ENCODE measurements around the gene RAB23. TPM values are rescaled to one million over a fixed set of nuclear protein-coding genes. Genes with fewer than 3 reads are reported as not detected.

The RAB23 gene
- total RNA-seq, 1 experiment from 2014 or later = 13.8 TPM

DNA sequence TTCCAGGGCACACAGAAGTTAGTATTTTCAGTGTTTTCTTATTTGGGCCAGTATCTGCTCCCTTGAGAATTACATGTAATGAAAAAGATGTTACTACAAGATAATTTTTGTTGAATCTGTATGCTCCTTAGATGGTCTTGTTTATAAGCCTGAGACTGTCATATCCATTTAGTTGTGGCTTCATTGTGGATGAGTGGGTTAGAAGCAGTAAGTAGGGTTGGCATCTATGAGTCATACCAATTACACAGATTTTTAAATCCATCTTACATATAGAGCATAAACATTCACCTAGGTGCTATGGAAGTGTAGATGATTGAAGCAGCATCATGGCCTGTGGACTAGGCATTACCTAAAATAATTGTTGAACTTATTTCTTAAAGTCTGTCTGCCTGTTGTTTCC, 63.4 kb downstream of the RAB23 start:
- no peaks in the 10 kb centered on the region for H3K27me3 ChIP-seq (ENCODE audit: insufficient read depth, low read depth)
- ChIA-PET POLR2A (ENCODE audit: unreplicated experiment) (no interaction called here), CTCF (no interaction called here)
- no peak overlapping the region for H2AFZ ChIP-seq
- H3K27ac ChIP-seq = no peak overlapping the region
- peaks cover 13% of the 10 kb centered on the region for H3F3A ChIP-seq (ENCODE audit: insufficient read depth, low read depth)
- no peaks in the 10 kb centered on the region for H3K4me1 ChIP-seq (replicated peaks; ENCODE audit: insufficient read depth)
- H4K20me1 ChIP-seq (ENCODE audit: insufficient read depth) = no peaks in the 10 kb centered on the region; the same call in 1 of the 2 replicates
- BruUV-seq (replicated peaks) = no TSS peak
- H3K9me3 ChIP-seq (ENCODE audit: insufficient read depth, low read depth) = no peaks in the 10 kb centered on the region
- no peak overlapping the region for H3K4me2 ChIP-seq
- no peaks in the 10 kb centered on the region for H3K9me2 ChIP-seq (ENCODE audit: insufficient read depth)
- intact Hi-C loops (cut with micrococcal nuclease; ENCODE audit: unreplicated experiment) = no loop called here
- no peak for DNase-seq
- no peaks in the 10 kb centered on the region for H3K79me2 ChIP-seq (ENCODE audit: low read depth)
- no peaks in the 10 kb centered on the region; the same call in 1 of the 2 replicates for H3K36me3 ChIP-seq (ENCODE audit: low read depth)
- TF ChIP-seq EZH2 (IDR thresholded peaks at IDR 0.05; ENCODE audit: low read depth) = no peak
- TF ChIP-seq, protein P1, sequence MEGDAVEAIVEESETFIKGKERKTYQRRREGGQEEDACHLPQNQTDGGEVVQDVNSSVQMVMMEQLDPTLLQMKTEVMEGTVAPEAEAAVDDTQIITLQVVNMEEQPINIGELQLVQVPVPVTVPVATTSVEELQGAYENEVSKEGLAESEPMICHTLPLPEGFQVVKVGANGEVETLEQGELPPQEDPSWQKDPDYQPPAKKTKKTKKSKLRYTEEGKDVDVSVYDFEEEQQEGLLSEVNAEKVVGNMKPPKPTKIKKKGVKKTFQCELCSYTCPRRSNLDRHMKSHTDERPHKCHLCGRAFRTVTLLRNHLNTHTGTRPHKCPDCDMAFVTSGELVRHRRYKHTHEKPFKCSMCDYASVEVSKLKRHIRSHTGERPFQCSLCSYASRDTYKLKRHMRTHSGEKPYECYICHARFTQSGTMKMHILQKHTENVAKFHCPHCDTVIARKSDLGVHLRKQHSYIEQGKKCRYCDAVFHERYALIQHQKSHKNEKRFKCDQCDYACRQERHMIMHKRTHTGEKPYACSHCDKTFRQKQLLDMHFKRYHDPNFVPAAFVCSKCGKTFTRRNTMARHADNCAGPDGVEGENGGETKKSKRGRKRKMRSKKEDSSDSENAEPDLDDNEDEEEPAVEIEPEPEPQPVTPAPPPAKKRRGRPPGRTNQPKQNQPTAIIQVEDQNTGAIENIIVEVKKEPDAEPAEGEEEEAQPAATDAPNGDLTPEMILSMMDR (conservative IDR thresholded peaks at IDR 0.05) = no peak
- no peak overlapping the region for H3K4me3 ChIP-seq

DNA sequence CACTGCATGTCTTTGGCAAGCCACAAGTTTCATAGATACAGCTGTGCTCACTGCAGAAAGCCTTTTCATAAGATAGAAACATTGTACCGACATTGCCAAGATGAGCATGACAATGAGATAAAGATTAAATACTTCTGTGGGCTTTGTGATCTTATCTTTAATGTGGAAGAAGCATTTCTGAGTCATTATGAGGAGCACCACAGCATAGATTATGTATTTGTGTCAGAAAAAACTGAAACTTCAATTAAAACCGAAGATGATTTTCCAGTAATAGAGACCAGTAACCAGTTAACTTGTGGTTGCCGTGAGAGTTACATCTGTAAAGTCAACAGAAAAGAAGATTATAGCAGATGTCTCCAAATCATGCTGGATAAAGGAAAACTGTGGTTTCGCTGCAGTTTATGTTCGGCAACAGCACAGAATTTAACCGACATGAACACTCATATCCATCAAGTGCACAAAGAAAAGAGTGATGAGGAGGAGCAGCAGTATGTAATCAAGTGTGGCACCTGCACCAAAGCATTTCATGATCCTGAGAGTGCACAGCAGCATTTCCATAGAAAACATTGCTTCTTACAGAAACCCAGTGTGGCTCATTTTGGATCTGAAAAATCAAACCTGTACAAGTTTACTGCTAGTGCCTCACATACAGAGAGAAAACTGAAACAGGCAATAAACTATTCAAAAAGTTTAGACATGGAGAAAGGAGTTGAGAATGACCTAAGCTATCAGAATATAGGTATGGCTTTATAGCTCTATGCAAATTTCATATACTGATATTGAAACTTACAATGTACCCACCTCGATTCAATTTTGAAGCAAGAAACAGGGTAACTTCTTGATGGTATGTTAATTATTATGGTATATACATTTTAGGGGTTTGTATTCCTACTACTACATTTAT, 73.9 kb downstream of the RAB23 start:
- Histone ChIP-seq H3K4me2 (no peak overlapping the region), H3K9me2 (ENCODE audit: insufficient read depth) (no peaks in the 10 kb centered on the region), H3K27ac (no peak overlapping the region), H3K36me3 (ENCODE audit: low read depth) (peaks cover 9% of the 10 kb centered on the region), H3K4me3 (no peak overlapping the region), H4K20me1 (ENCODE audit: insufficient read depth) (no peaks in the 10 kb centered on the region), H3K9me3 (ENCODE audit: insufficient read depth, low read depth) (no peaks in the 10 kb centered on the region), H3K27me3 (ENCODE audit: insufficient read depth, low read depth) (no peaks in the 10 kb centered on the region), H2AFZ (no peak overlapping the region), H3K4me1 (replicated peaks; ENCODE audit: insufficient read depth) (no peaks in the 10 kb centered on the region), H3F3A (ENCODE audit: insufficient read depth, low read depth) (no peaks in the 10 kb centered on the region), H3K79me2 (ENCODE audit: low read depth) (no peaks in the 10 kb centered on the region)
- intact Hi-C loops (cut with micrococcal nuclease; ENCODE audit: unreplicated experiment) = no loop called here
- no peak for DNase-seq
- no peak for TF ChIP-seq EZH2 (IDR thresholded peaks at IDR 0.05; ENCODE audit: low read depth)
- TF ChIP-seq, protein P1 (conservative IDR thresholded peaks at IDR 0.05) = no peak
- no TSS peak for BruUV-seq (replicated peaks)
- ChIA-PET CTCF (no interaction called here), POLR2A (ENCODE audit: unreplicated experiment) (no interaction called here)

DNA sequence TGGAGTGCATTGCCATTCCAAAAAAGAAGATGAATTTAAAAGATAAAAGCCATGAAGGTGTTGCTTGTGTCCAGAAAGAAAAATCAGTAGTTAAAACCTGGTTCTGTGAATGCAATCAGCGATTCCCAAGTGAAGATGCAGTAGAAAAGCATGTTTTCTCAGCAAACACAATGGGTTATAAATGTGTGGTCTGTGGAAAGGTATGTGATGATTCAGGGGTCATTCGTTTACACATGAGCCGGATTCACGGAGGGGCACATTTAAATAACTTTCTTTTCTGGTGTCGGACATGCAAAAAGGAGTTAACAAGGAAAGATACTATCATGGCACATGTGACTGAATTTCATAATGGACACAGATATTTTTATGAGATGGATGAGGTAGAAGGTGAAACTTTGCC, 74.7 kb downstream of the RAB23 start:
- H3K4me3 ChIP-seq = no peak overlapping the region
- TF ChIP-seq, protein P1 (conservative IDR thresholded peaks at IDR 0.05) = no peak
- TF ChIP-seq EZH2 (IDR thresholded peaks at IDR 0.05; ENCODE audit: low read depth) = no peak
- H3K27ac ChIP-seq = no peak overlapping the region
- H3F3A ChIP-seq (ENCODE audit: insufficient read depth, low read depth) = no peaks in the 10 kb centered on the region
- H3K79me2 ChIP-seq (ENCODE audit: low read depth) = no peaks in the 10 kb centered on the region
- no peak overlapping the region for H2AFZ ChIP-seq
- H3K4me2 ChIP-seq = no peak overlapping the region
- POLR2A ChIA-PET (ENCODE audit: unreplicated experiment) = no interaction called here
- BruUV-seq (replicated peaks) = no TSS peak
- peaks cover 9% of the 10 kb centered on the region for H3K36me3 ChIP-seq (ENCODE audit: low read depth)
- intact Hi-C loops (cut with micrococcal nuclease; ENCODE audit: unreplicated experiment) = no loop called here
- CTCF ChIA-PET = no interaction called here
- H3K9me3 ChIP-seq (ENCODE audit: insufficient read depth, low read depth) = no peaks in the 10 kb centered on the region; the same call in 1 of the 2 replicates
- no peaks in the 10 kb centered on the region for H4K20me1 ChIP-seq (ENCODE audit: insufficient read depth)
- no peaks in the 10 kb centered on the region for H3K4me1 ChIP-seq (replicated peaks; ENCODE audit: insufficient read depth)
- no peaks in the 10 kb centered on the region for H3K9me2 ChIP-seq (ENCODE audit: insufficient read depth)
- DNase-seq = no peak
- no peaks in the 10 kb centered on the region for H3K27me3 ChIP-seq (ENCODE audit: insufficient read depth, low read depth)
